GM18517 (cell line): Measurements from ENCODE around the gene NFIC.
"Not testable (repeated sequence)": the region's sequence is repeated elsewhere in the genome, so short reads cannot be mapped to it uniquely, and the experiment has no call there.

Source experiments
- ATAC-seq: cut with Tn5 transposase; IDR thresholded peaks from one replicate; pipeline ENCODE4 v1.9.1; 2021; ENCODE audit warnings: mild to moderate bottlenecking, moderate library complexity; ENCODE audit not compliant: unreplicated experiment

The NFIC gene

GRCh38 chr19:3448616-3449334 is 82.4 kb downstream of the NFIC start:
- no peak for ATAC-seq

GRCh38 chr19:3450796-3451411 is 84.5 kb downstream of the NFIC start:
- ATAC-seq = no peak

GRCh38 chr19:3451451-3451866 is 85.1 kb downstream of the NFIC start:
- ATAC-seq = no peak

GRCh38 chr19:3452171-3452941 is 86.0 kb downstream of the NFIC start:
- no peak for ATAC-seq

GRCh38 chr19:3452942-3453214 is 86.5 kb downstream of the NFIC start:
- not testable (repeated sequence) for ATAC-seq

- no peak for ATAC-seq
Observed at GRCh38 chr19:3453840-3454239, 87.5 kb downstream of the NFIC start.

- no peak for ATAC-seq
Observed at GRCh38 chr19:3454656-3455392, 88.4 kb downstream of the NFIC start.

- ATAC-seq = no peak
Observed at GRCh38 chr19:3455393-3455955, 89.1 kb downstream of the NFIC start.

- ATAC-seq = no peak
Observed at GRCh38 chr19:3455960-3456601, 89.7 kb downstream of the NFIC start.

- no peak for ATAC-seq
Observed at GRCh38 chr19:3456925-3457527, 90.6 kb downstream of the NFIC start.

- no peak for ATAC-seq
Observed at GRCh38 chr19:3457528-3458228, 91.3 kb downstream of the NFIC start.

- ATAC-seq = no peak
Observed at GRCh38 chr19:3458229-3459088, 92.1 kb downstream of the NFIC start.

- ATAC-seq = no peak
Observed at GRCh38 chr19:3459089-3459881, 92.9 kb downstream of the NFIC start.

- ATAC-seq = no peak
Observed at GRCh38 chr19:3459965-3460582, 93.7 kb downstream of the NFIC start.

GRCh38 chr19:3462991-3463713 is 96.8 kb downstream of the NFIC start:
- ATAC-seq = no peak

- ATAC-seq = no peak
Observed at GRCh38 chr19:3463714-3464586, 97.6 kb downstream of the NFIC start.
